Measurements from ENCODE around the gene LMCD1.

LMCD1 gene

GRCh38 chr3:8617921-8618320 lies 116.3 kb downstream of the LMCD1 start:
- no peak for DNase-seq (ENCODE audit: low read depth, low spot score)

- DNase-seq (ENCODE audit: low read depth, low spot score), result no peak
These were observed 117.3 kb downstream of the LMCD1 start for GRCh38 chr3:8618950-8619349.

- DNase-seq (ENCODE audit: low read depth, low spot score), result no peak
These were observed 117.9 kb downstream of the LMCD1 start for GRCh38 chr3:8619548-8619947.

GRCh38 chr3:8621141-8621540 lies 119.5 kb downstream of the LMCD1 start:
- no peak for DNase-seq (ENCODE audit: low read depth, low spot score)

GRCh38 chr3:8621872-8622271 lies 120.2 kb downstream of the LMCD1 start:
- DNase-seq (ENCODE audit: low read depth, low spot score), result no peak

GRCh38 chr3:8622873-8623691 lies 121.5 kb downstream of the LMCD1 start:
- peak; percentile 52 for DNase-seq (ENCODE audit: low read depth, low spot score)

- no peak for DNase-seq (ENCODE audit: low read depth, low spot score)
These were observed 122.1 kb downstream of the LMCD1 start for GRCh38 chr3:8623741-8624140.

Data from iPS DF 19.7 (cell line).